Measurements from ENCODE around the gene DTX3.

DTX3 gene

GRCh38 chr12:57619434-57620244, 15.0 kb downstream of the DTX3 start:
- DNase-seq (ENCODE audit: low read depth in 1 of 2, low spot score in 1 of 2): no peak

- no peak for DNase-seq (ENCODE audit: low read depth in 1 of 2, low spot score in 1 of 2)
Measured at GRCh38 chr12:57620245-57620935, 15.8 kb downstream of the DTX3 start.

- no peak for DNase-seq (ENCODE audit: low read depth in 1 of 2, low spot score in 1 of 2)
Measured at GRCh38 chr12:57620936-57621496, 16.4 kb downstream of the DTX3 start.

GRCh38 chr12:57621497-57622292, 17.1 kb downstream of the DTX3 start:
- peak; percentile 32 to 36 for DNase-seq (ENCODE audit: low read depth in 1 of 2, low spot score in 1 of 2)

GRCh38 chr12:57622293-57623245, 17.9 kb downstream of the DTX3 start:
- no peak for DNase-seq (ENCODE audit: low read depth in 1 of 2, low spot score in 1 of 2)

GRCh38 chr12:57623385-57623784, 18.8 kb downstream of the DTX3 start:
- DNase-seq (ENCODE audit: low read depth in 1 of 2, low spot score in 1 of 2): no peak

- DNase-seq (ENCODE audit: low read depth in 1 of 2, low spot score in 1 of 2): no peak
Measured at GRCh38 chr12:57623811-57624390, 19.3 kb downstream of the DTX3 start.

- no peak for DNase-seq (ENCODE audit: low read depth in 1 of 2, low spot score in 1 of 2)
Measured at GRCh38 chr12:57624441-57625220, 20.0 kb downstream of the DTX3 start.

GRCh38 chr12:57625261-57626032, 20.8 kb downstream of the DTX3 start:
- DNase-seq (ENCODE audit: low read depth in 1 of 2, low spot score in 1 of 2): no peak

GRCh38 chr12:57626111-57626920, 21.7 kb downstream of the DTX3 start:
- DNase-seq (ENCODE audit: low read depth in 1 of 2, low spot score in 1 of 2): no peak

- no peak for DNase-seq (ENCODE audit: low read depth in 1 of 2, low spot score in 1 of 2)
Measured at GRCh38 chr12:57626921-57627445, 22.4 kb downstream of the DTX3 start.

- DNase-seq (ENCODE audit: low read depth in 1 of 2, low spot score in 1 of 2): no peak
Measured at GRCh38 chr12:57627501-57628279, 23.1 kb downstream of the DTX3 start.

- DNase-seq (ENCODE audit: low read depth in 1 of 2, low spot score in 1 of 2): no peak
Measured at GRCh38 chr12:57628280-57629191, 23.9 kb downstream of the DTX3 start.

GRCh38 chr12:57629897-57630471, 25.4 kb downstream of the DTX3 start:
- DNase-seq (ENCODE audit: low read depth in 1 of 2, low spot score in 1 of 2): no peak

GRCh38 chr12:57630891-57631433, 26.3 kb downstream of the DTX3 start:
- DNase-seq (ENCODE audit: low read depth in 1 of 2, low spot score in 1 of 2): no peak
